Endothelial cell of umbilical vein (primary cell): ENCODE measurements around the gene ITGA1. TPM values are rescaled to one million over a fixed set of nuclear protein-coding genes. Genes with fewer than 3 reads are reported as not detected.

Experiments used
- BruUV-seq: library from RNA; stranded (reverse); fragments of 400-500 nt; replicated peaks from 2 replicates; lab custom pipeline; 2021; lab: Mats Ljungman, UMichigan
- CTCF ChIA-PET: fragments of 300-600, 350-600 bp; sonication (Branson Sonifier 250); formaldehyde crosslinking; loops from one replicate; lab custom pipeline; 2021; ENCODE audit warnings: antibody characterized with exemption, inconsistent platforms; lab: Charles Lee
- POLR2A ChIA-PET: fragments of 300-600, 350-600 bp; sonication (Branson Sonifier 250); formaldehyde crosslinking; loops from one replicate; lab custom pipeline; 2021; ENCODE audit warnings: antibody characterized with exemption, inconsistent platforms; lab: Charles Lee
- DNase-seq: peaks from one replicate; pipeline ENCODE4 v3.0.0-alpha.2; 2011; ENCODE audit warnings: low read depth, low spot score
- FAIRE-seq: peaks from 2 replicates; lab custom pipeline; 2011; peaks lifted over from hg19 to GRCh38; lab: Jason Lieb, UNC
- H2AFZ ChIP-seq: 2 replicates; pipeline ENCODE4 v1.6.0; 2012; ENCODE audit warnings: low read depth, low read length, control low read depth, inconsistent platforms
- H3K27ac ChIP-seq: 2 replicates; pipeline ENCODE4 v1.5.1; 2011; ENCODE audit warnings: low read depth, mild to moderate bottlenecking, control low read depth, low read length, moderate library complexity; ENCODE audit not compliant: insufficient read depth
- H3K27me3 ChIP-seq, 2 experiments: 2 replicates each; pipeline versions ENCODE4 v1.6.0 to v1.6.1; 2011; ENCODE audit warnings: low read length in 2 of 2, mixed read lengths in 1 of 2; ENCODE audit not compliant: control insufficient read depth in 2 of 2, insufficient read depth in 2 of 2
- H3K36me3 ChIP-seq, 2 experiments: 2 replicates in 1 of 2; 3 replicates in 1 of 2; pipeline ENCODE4 v1.5.1; 2011; ENCODE audit warnings: low read length in 2 of 2, mild to moderate bottlenecking in 1 of 2, moderate library complexity in 1 of 2; ENCODE audit not compliant: control insufficient read depth in 2 of 2, insufficient read depth in 2 of 2; ENCODE audit errors: extremely low read depth in 1 of 2
- H3K4me1 ChIP-seq: 3 replicates; pipeline ENCODE4 v1.5.1; 2011; ENCODE audit warnings: mild to moderate bottlenecking, low read length; ENCODE audit not compliant: control insufficient read depth, insufficient read depth; ENCODE audit errors: extremely low read depth
- H3K4me2 ChIP-seq: 2 replicates; pipeline ENCODE4 v1.6.1; 2011; ENCODE audit warnings: low read length, control low read depth, mixed read lengths; ENCODE audit not compliant: insufficient read depth
- H3K4me3 ChIP-seq, 3 experiments: fragments of 200-600 bp in 1 of 3; sonication (generic), shearing (Covaris generic) in 1 of 3; replicated peaks in 1 of 3; 2 replicates each; pipeline ENCODE4 v1.5.1; 2011 to 2016; ENCODE audit warnings: control low read depth in 3 of 3, low read length in 3 of 3, mild to moderate bottlenecking in 2 of 3, inconsistent platforms in 1 of 3, low read depth in 1 of 3, moderate library complexity in 1 of 3; ENCODE audit not compliant: insufficient read depth in 1 of 3
- H3K79me2 ChIP-seq: 2 replicates; pipeline ENCODE4 v1.6.0; 2012; ENCODE audit warnings: low read length, inconsistent platforms; ENCODE audit not compliant: control insufficient read depth, insufficient read depth
- H3K9ac ChIP-seq: replicated peaks from 2 replicates; pipeline ENCODE3; 2011; ENCODE audit warnings: low read length, control low read depth; ENCODE audit not compliant: insufficient read depth; ENCODE audit errors: extremely low read depth
- H3K9me1 ChIP-seq: replicated peaks from 3 replicates; pipeline ENCODE4 v1.6.0; 2011; ENCODE audit warnings: mild to moderate bottlenecking, low read length; ENCODE audit not compliant: control insufficient read depth, insufficient read depth; ENCODE audit errors: extremely low read depth
- H3K9me3 ChIP-seq: replicated peaks from 2 replicates; pipeline ENCODE4 v1.5.1; 2012; ENCODE audit warnings: low read length, inconsistent platforms; ENCODE audit not compliant: control insufficient read depth, insufficient read depth
- H4K20me1 ChIP-seq: replicated peaks from 2 replicates; pipeline ENCODE3; 2011; ENCODE audit warnings: mild to moderate bottlenecking, low read length; ENCODE audit not compliant: control insufficient read depth, insufficient read depth; ENCODE audit errors: extremely low read depth
- CTCF ChIP-seq, 2 donors: IDR thresholded peaks; 1 replicate in 1 of 2; 2 replicates in 1 of 2; pipeline ENCODE4 v1.5.1; 2011; ENCODE audit warnings: low read length in 2 of 2, mild to moderate bottlenecking in 2 of 2, moderate library complexity in 2 of 2, control low read depth in 1 of 2, inconsistent platforms in 1 of 2, low read depth in 1 of 2; ENCODE audit not compliant: insufficient read depth in 1 of 2; ENCODE audit errors: extremely low read depth in 1 of 2
- EZH2 ChIP-seq: IDR thresholded peaks from 2 replicates; pipeline ENCODE4 v1.6.1; 2012; ENCODE audit warnings: borderline replicate concordance, low read depth, mild to moderate bottlenecking, moderate library complexity, low read length, inconsistent platforms; ENCODE audit not compliant: severe bottlenecking
- FOS ChIP-seq: IDR thresholded peaks from 2 replicates; pipeline ENCODE4 v1.6.1; 2011; ENCODE audit warnings: mild to moderate bottlenecking, low read length, moderate library complexity, borderline replicate concordance; ENCODE audit not compliant: insufficient read depth
- GATA2 ChIP-seq: IDR thresholded peaks from 2 replicates; pipeline ENCODE4 v1.7.0; 2011; ENCODE audit warnings: low read depth, mild to moderate bottlenecking, moderate library complexity, mixed read lengths, low read length; ENCODE audit not compliant: insufficient read length, insufficient read depth
- JUN ChIP-seq: IDR thresholded peaks from 2 replicates; pipeline ENCODE4 v1.6.1; 2011; ENCODE audit warnings: borderline replicate concordance, low read depth; ENCODE audit not compliant: insufficient read length, insufficient read depth
- MAX ChIP-seq: IDR thresholded peaks from 2 replicates; pipeline ENCODE4 v1.6.1; 2011; ENCODE audit not compliant: insufficient read depth, insufficient read length
- MYC ChIP-seq: IDR thresholded peaks from one replicate; pipeline ENCODE4 v1.6.1; 2011; ENCODE audit warnings: mild to moderate bottlenecking, low read depth, low read length
- POLR2A ChIP-seq: IDR thresholded peaks from 2 replicates; pipeline ENCODE4 v1.6.1; 2012; ENCODE audit warnings: low read depth, mild to moderate bottlenecking, control low read depth, low read length
- POLR2AphosphoS5 ChIP-seq: IDR thresholded peaks from 2 replicates; pipeline ENCODE4 v1.6.1; 2012; ENCODE audit warnings: low read depth, mild to moderate bottlenecking, control low read depth, low read length, moderate library complexity; ENCODE audit not compliant: insufficient read depth
- dilution Hi-C: fragments of 300-500 bp; cut with MboI; formaldehyde crosslinking; loops from one replicate; pipeline ENCODE4 v1.15.0; 2019; ENCODE audit warnings: low sequenced_read_pairs; ENCODE audit not compliant: extremely low pct_ligation_motif_present
- intact Hi-C: fragments of 100-400 bp; cut with micrococcal nuclease; formaldehyde crosslinking; loops from one replicate; pipeline ENCODE4 v1.10.0; 2022
- polyA plus RNA-seq, 4 experiments: library from polyadenylated mRNA; depleted of rRNA in 3 of 4; stranded (reverse) in 3 of 4; unstranded in 1 of 4; fragments of >200 nt; gene quantifications; 2 replicates each; pipeline versions ENCODE4 v1.2.1 to v1.2.3, GENCODE V29; 2011 to 2012; ENCODE audit warnings: missing spikeins in 1 of 4
- total RNA-seq: library from RNA; stranded (reverse); gene quantifications from 2 replicates; pipeline ENCODE4 v1.2.3, GENCODE V29; 2021

Gene ITGA1
- total and polyA plus RNA-seq, 2 donors (not counting 3 experiments of a cell fraction or from before 2014, with no cell fraction given) = 0.65 to 1.9 TPM

GRCh38 chr5:52800394-52801213 lies 12.9 kb downstream of the ITGA1 start:
- ChIA-PET POLR2A (no interaction called here), CTCF (interaction anchor here (1.0 to 4.6 kb wide), 12 partner anchors 8 to 136 kb away, joined by 3 to 71 read pairs (median 6); partner anchors contain the start of genes ITGA1 and PELO)
- Histone ChIP-seq H3K9ac (peak overlapping the region; percentile 37), H3K79me2 (peaks cover 38% of the 10 kb centered on the region), H3K27ac (peak overlapping the region; percentile 57), H3K36me3 (no peaks in the 10 kb centered on the region), H3K4me3 (peak overlapping the region; percentile 4 to 90 (median 66)), H3K9me3 (no peaks in the 10 kb centered on the region), H3K9me1 (no peaks in the 10 kb centered on the region), H3K4me1 (peaks cover 25% of the 10 kb centered on the region), H3K27me3 (no peaks in the 10 kb centered on the region), H2AFZ (peak overlapping the region; percentile 0), H4K20me1 (no peaks in the 10 kb centered on the region), H3K4me2 (peak overlapping the region; percentile 91)
- dilution Hi-C loops (no loop called here), intact Hi-C loops (loop anchor here (1.0 to 5.0 kb wide), 6 partner anchors 36 to 309 kb away; partner anchors contain the start of gene MOCS2)
- FAIRE-seq = no peak
- BruUV-seq = TSS peak; percentile 86
- TF ChIP-seq CTCF (IDR thresholded peaks at IDR 0.05; ENCODE audit: extremely low read depth in 1 of 2, insufficient read depth in 1 of 2, low read depth in 1 of 2, low read length in 2 of 2) = peak in 1 of 2 donors; percentile 10
- TF ChIP-seq GATA2 = no peak
- no peak for TF ChIP-seq EZH2
- TF ChIP-seq POLR2AphosphoS5 = peak; percentile 42
- no peak for TF ChIP-seq MYC
- no peak for TF ChIP-seq JUN
- peak; percentile 46 for TF ChIP-seq FOS
- no peak for TF ChIP-seq POLR2A
- peak; percentile 3 for TF ChIP-seq MAX
- DNase-seq = peak; percentile 71
